GM12878 (cell line): ENCODE data around the gene FKBP7. TPM values are rescaled to one million over a fixed set of nuclear protein-coding genes. Genes with fewer than 3 reads are reported as not detected.
A peak's percentile ranks its signal among the peaks of the same experiment; 100 is the strongest.

Experiments used
- ATF3 ChIP-seq: IDR thresholded peaks from 2 replicates; pipeline ENCODE4 v1.6.1; 2011; ENCODE audit warnings: low read depth, mild to moderate bottlenecking, low read length, moderate library complexity, borderline replicate concordance; ENCODE audit errors: extremely low read depth
- CBX5 ChIP-seq: sonication (generic); IDR thresholded peaks from 2 replicates; pipeline ENCODE4 v1.6.1; 2016; ENCODE audit warnings: low read depth, moderate library complexity, mild to moderate bottlenecking, inconsistent platforms
- CEBPB ChIP-seq, 2 experiments: fragments of 150-350 bp in 1 of 2; IDR thresholded peaks; 2 replicates each; pipeline ENCODE4 v1.6.1; 2012 to 2014; ENCODE audit warnings: low read depth in 2 of 2, low read length in 2 of 2, borderline replicate concordance in 1 of 2, inconsistent platforms in 1 of 2
- E4F1 ChIP-seq: fragments of 450-650 bp; IDR thresholded peaks from 2 replicates; pipeline ENCODE4 v1.6.1; 2018; ENCODE audit warnings: borderline replicate concordance, mild to moderate bottlenecking; ENCODE audit not compliant: partially characterized antibody
- EGR1 ChIP-seq, 2 experiments: IDR thresholded peaks; 1 replicate in 1 of 2; 2 replicates in 1 of 2; pipeline ENCODE4 v1.6.1; 2011 to 2012; ENCODE audit warnings: low read depth in 2 of 2, low read length in 2 of 2, borderline replicate concordance in 1 of 2, mild to moderate bottlenecking in 1 of 2, moderate library complexity in 1 of 2
- ELK1 ChIP-seq: IDR thresholded peaks from 2 replicates; pipeline ENCODE4 v1.6.1; 2012; ENCODE audit warnings: low read depth, low read length, improper control_type of control experiment
- ESRRA ChIP-seq: IDR thresholded peaks from 2 replicates; pipeline ENCODE4 v1.6.1; 2012; ENCODE audit warnings: mild to moderate bottlenecking, low read length, improper control_type of control experiment
- GABPA ChIP-seq: IDR thresholded peaks from 2 replicates; pipeline ENCODE4 v1.6.1; 2014; ENCODE audit warnings: antibody characterized with exemption, low read depth, mild to moderate bottlenecking, inconsistent platforms
- IKZF2 ChIP-seq, 2 experiments: fragments of 450-650 bp; IDR thresholded peaks; 2 replicates each; pipeline ENCODE4 v1.6.1; 2017; ENCODE audit warnings: mild to moderate bottlenecking in 2 of 2, moderate library complexity in 2 of 2
- IRF5 ChIP-seq: fragments of 450-650 bp; IDR thresholded peaks from 2 replicates; pipeline ENCODE4 v1.6.1; 2017; ENCODE audit warnings: borderline replicate concordance
- NKRF ChIP-seq: fragments of 450-650 bp; conservative IDR thresholded peaks from 2 replicates; pipeline ENCODE4 v1.6.1; 2017; ENCODE audit warnings: mild to moderate bottlenecking, moderate library complexity
- RAD21 ChIP-seq: IDR thresholded peaks from 2 replicates; pipeline ENCODE4 v1.6.1; 2011; ENCODE audit warnings: mild to moderate bottlenecking, low read depth, low read length, moderate library complexity; ENCODE audit not compliant: insufficient read depth
- RELB ChIP-seq: fragments of 450-650 bp; IDR thresholded peaks from 2 replicates; pipeline ENCODE4 v1.6.1; 2017; ENCODE audit warnings: low read depth, mild to moderate bottlenecking, moderate library complexity
- RUNX3 ChIP-seq: IDR thresholded peaks from 2 replicates; pipeline ENCODE4 v1.6.1; 2012; ENCODE audit warnings: low read length, inconsistent platforms
- SMAD5 ChIP-seq: IDR thresholded peaks from 2 replicates; pipeline ENCODE4 v1.6.1; 2016; ENCODE audit warnings: antibody characterized with exemption, low read depth
- SMC3 ChIP-seq: IDR thresholded peaks from 2 replicates; pipeline ENCODE4 v1.6.1; 2011; ENCODE audit warnings: low read length, improper control_type of control experiment, borderline replicate concordance
- SPI1 ChIP-seq: IDR thresholded peaks from 2 replicates; pipeline ENCODE4 v1.6.1; 2011; ENCODE audit warnings: low read depth, mild to moderate bottlenecking, low read length, moderate library complexity, borderline replicate concordance; ENCODE audit not compliant: insufficient read depth
- STAT3 ChIP-seq: IDR thresholded peaks from 2 replicates; pipeline ENCODE4 v1.6.1; 2011; ENCODE audit warnings: low read depth, low read length, improper control_type of control experiment
- SUZ12 ChIP-seq: fragments of 200-600 bp; sonication (generic); IDR thresholded peaks from one replicate; pipeline ENCODE4 v1.6.1; 2018; ENCODE audit warnings: antibody characterized with exemption, mild to moderate bottlenecking; ENCODE audit not compliant: unreplicated experiment
- TCF12 ChIP-seq: IDR thresholded peaks from 2 replicates; pipeline ENCODE4 v1.6.1; 2011; ENCODE audit warnings: low read depth, mild to moderate bottlenecking, low read length
- TCF7 ChIP-seq: IDR thresholded peaks from 2 replicates; pipeline ENCODE4 v1.6.1; 2014; ENCODE audit warnings: antibody characterized with exemption, borderline replicate concordance
- WRNIP1 ChIP-seq: IDR thresholded peaks from 2 replicates; pipeline ENCODE4 v1.6.1; 2011; ENCODE audit warnings: low read depth, low read length, improper control_type of control experiment, borderline replicate concordance
- polyA plus RNA-seq, 11 experiments: library from polyadenylated mRNA; depleted of rRNA in 4 of 11; unstranded in 6 of 11; stranded (reverse) in 5 of 11; fragments of >200 nt; fragmentation: Nextera tagmentation in 4 of 11; fragmentation: Illumina TruSeq in 1 of 11; extraction: Ambion mirVana in 4 of 11; extraction: Trizol in 1 of 11; gene quantifications; 1 replicate in 1 of 11; 2 replicates in 10 of 11; pipeline versions ENCODE4 v1.2.1 to v1.2.3, GENCODE V29; 2011 to 2016; ENCODE audit warnings: inconsistent platforms in 2 of 11, missing spikeins in 2 of 11, low read depth in 1 of 11
- total RNA-seq, 4 experiments: library from RNA; depleted of rRNA in 3 of 4; stranded (reverse); fragments of >200 nt in 3 of 4; fragmentation: Illumina TruSeq in 1 of 4; extraction: Trizol in 1 of 4; gene quantifications; 2 replicates each; pipeline versions ENCODE4 v1.2.1 to v1.2.3, GENCODE V29; 2013 to 2021

FKBP7 gene
- total and polyA plus RNA-seq, 10 of the 15 experiments (the other 5 are each of a cell fraction or from before 2014, with no cell fraction given): 5.6 to 16.7 (median 12.5) TPM

- no peak for TF ChIP-seq IRF5
- no peak for TF ChIP-seq NKRF
- TF ChIP-seq EGR1 (IDR thresholded peaks at IDR 0.05; ENCODE audit: borderline replicate concordance in 1 of 2, low read depth in 2 of 2, low read length in 2 of 2): no peak
- TF ChIP-seq ATF3: no peak
- TF ChIP-seq GABPA: no peak
- no peak for TF ChIP-seq RAD21
- TF ChIP-seq ESRRA: no peak
- 0 out of 2 replicates have a peak, but pooled peaks have one; percentile 27 for TF ChIP-seq RUNX3
- no peak for TF ChIP-seq SMAD5
- no peak for TF ChIP-seq CEBPB (IDR thresholded peaks at IDR 0.05; ENCODE audit: borderline replicate concordance in 1 of 2, low read depth in 2 of 2, low read length in 2 of 2)
- no peak for TF ChIP-seq WRNIP1
- peak; percentile 35; the same call in 1 of the 2 replicates for TF ChIP-seq RELB
- no peak for TF ChIP-seq SMC3
- no peak for TF ChIP-seq ELK1
- TF ChIP-seq SPI1: no peak
- TF ChIP-seq CBX5: no peak
- no peak for TF ChIP-seq STAT3
- no peak for TF ChIP-seq TCF7
- no peak; a peak in 1 of 4 replicates for TF ChIP-seq IKZF2 (IDR thresholded peaks at IDR 0.05)
- TF ChIP-seq TCF12: no peak
- TF ChIP-seq E4F1: no peak
- no peak for TF ChIP-seq SUZ12
Observed at GRCh38 chr2:178482437-178482836, 4.0 kb upstream of the FKBP7 start (continued).
